GM12878 (cell line): ENCODE data around the gene SMAD4. TPM values are rescaled to one million over a fixed set of nuclear protein-coding genes. Genes with fewer than 3 reads are reported as not detected.

Experiments
- ATAC-seq: fragments of 200-7000 bp; cut with Tn5 transposase; 3 replicates; pipeline ENCODE4 v1.9.1; 2020; ENCODE audit warnings: mild to moderate bottlenecking, moderate library complexity
- BruUV-seq: library from RNA; stranded (reverse); fragments of 400-500 nt; replicated peaks from 2 replicates; lab custom pipeline; 2021; lab: Mats Ljungman, UMichigan
- CTCF ChIA-PET: fragments of 300-600 bp; sonication (Branson Sonifier 250); formaldehyde crosslinking; extraction: SDS; loops from one replicate; lab custom pipeline; 2021; ENCODE audit warnings: inconsistent platforms; lab: Yijun Ruan, JAX
- POLR2A ChIA-PET: fragments of 350-600 bp; formaldehyde crosslinking; extraction: SDS; loops from one replicate; lab custom pipeline; 2021; ENCODE audit warnings: inconsistent platforms; lab: Charles Lee
- RAD21 ChIA-PET: fragments of 300-600 bp; sonication (Branson Sonifier 250); formaldehyde crosslinking; loops from one replicate; lab custom pipeline; 2023; ENCODE audit warnings: antibody characterized with exemption; ENCODE audit not compliant: unreplicated experiment; lab: Charles Lee
- SMC1A ChIA-PET: fragments of 300-600 bp; sonication (Branson Sonifier 250); formaldehyde crosslinking; loops from one replicate; lab custom pipeline; 2023; ENCODE audit not compliant: unreplicated experiment, uncharacterized antibody; lab: Charles Lee
- DNase-seq: peaks from one replicate; pipeline ENCODE4 v3.0.0-alpha.2; 2011; ENCODE audit warnings: low read depth, low spot score
- FAIRE-seq: peaks from 3 replicates; lab custom pipeline; 2011; peaks lifted over from hg19 to GRCh38; lab: Jason Lieb, UNC
- H2AFZ ChIP-seq: 2 replicates; pipeline ENCODE4 v1.6.0; 2011; ENCODE audit warnings: low read depth, low read length, control low read depth; ENCODE audit not compliant: control insufficient read depth
- H3K27ac ChIP-seq: 2 replicates; pipeline ENCODE4 v1.5.1; 2011; ENCODE audit warnings: control low read depth; ENCODE audit not compliant: control insufficient read depth, insufficient read depth
- H3K27me3 ChIP-seq, 2 experiments: replicated peaks in 1 of 2; 2 replicates each; pipeline versions ENCODE4 v1.6.0 to v1.6.1; 2011; ENCODE audit warnings: low read length in 1 of 2; ENCODE audit not compliant: control insufficient read depth in 2 of 2, insufficient read depth in 2 of 2
- H3K36me3 ChIP-seq, 2 experiments: 2 replicates each; pipeline ENCODE4 v1.5.1; 2011; ENCODE audit warnings: low read length in 1 of 2; ENCODE audit not compliant: control insufficient read depth in 2 of 2, insufficient read depth in 2 of 2
- H3K4me1 ChIP-seq: 2 replicates; pipeline ENCODE4 v1.6.1; 2011; ENCODE audit warnings: mild to moderate bottlenecking, low read length, moderate library complexity, mixed read lengths; ENCODE audit not compliant: control insufficient read depth, insufficient read depth
- H3K4me2 ChIP-seq: 2 replicates; pipeline ENCODE4 v1.6.0; 2011; ENCODE audit warnings: control low read depth; ENCODE audit not compliant: control insufficient read depth, insufficient read depth
- H3K4me3 ChIP-seq: fragments of 200-600 bp; sonication (generic); 2 replicates; pipeline ENCODE4 v1.5.1; 2016
- H3K79me2 ChIP-seq: 2 replicates; pipeline ENCODE4 v1.6.0; 2011; ENCODE audit warnings: low read length; ENCODE audit not compliant: control insufficient read depth, insufficient read depth
- H3K9ac ChIP-seq: 2 replicates; pipeline ENCODE4 v1.8.0; 2011; ENCODE audit warnings: low read length, control low read depth, mixed read lengths; ENCODE audit not compliant: control insufficient read depth, insufficient read depth
- H3K9me3 ChIP-seq: replicated peaks from 3 replicates; pipeline ENCODE4 v1.5.1; 2011; ENCODE audit warnings: mild to moderate bottlenecking, low read length; ENCODE audit not compliant: control insufficient read depth, insufficient read depth
- H4K20me1 ChIP-seq: 2 replicates; pipeline ENCODE4 v1.6.0; 2011; ENCODE audit not compliant: control insufficient read depth, insufficient read depth
- CHD2 ChIP-seq: IDR thresholded peaks from 2 replicates; pipeline ENCODE4 v1.6.1; 2011; ENCODE audit warnings: low read depth, low read length, improper control_type of control experiment, borderline replicate concordance
- ESRRA ChIP-seq: IDR thresholded peaks from 2 replicates; pipeline ENCODE4 v1.6.1; 2012; ENCODE audit warnings: mild to moderate bottlenecking, low read length, improper control_type of control experiment
- GATAD2B ChIP-seq: fragments of 450-650 bp; conservative IDR thresholded peaks from 2 replicates; pipeline ENCODE4 v1.6.1; 2017; ENCODE audit warnings: low read depth, mild to moderate bottlenecking, moderate library complexity
- HCFC1 ChIP-seq: fragments of 150-350 bp; IDR thresholded peaks from 2 replicates; pipeline ENCODE4 v1.6.1; 2014; ENCODE audit warnings: low read length
- IKZF1 ChIP-seq: fragments of 450-650 bp; conservative IDR thresholded peaks from 2 replicates; pipeline ENCODE4 v1.6.1; 2017; ENCODE audit warnings: antibody characterized with exemption, mild to moderate bottlenecking
- KLF5 ChIP-seq: fragments of 450-650 bp; IDR thresholded peaks from 2 replicates; pipeline ENCODE4 v1.6.1; 2014; ENCODE audit warnings: mild to moderate bottlenecking; ENCODE audit not compliant: partially characterized antibody
- MXI1 ChIP-seq: fragments of 150-350 bp; IDR thresholded peaks from 2 replicates; pipeline ENCODE4 v1.6.1; 2011; ENCODE audit warnings: low read depth, mild to moderate bottlenecking, inconsistent platforms, low read length, improper control_type of control experiment
- NFXL1 ChIP-seq: fragments of 450-650 bp; IDR thresholded peaks from 2 replicates; pipeline ENCODE4 v1.6.1; 2017; ENCODE audit warnings: antibody characterized with exemption, mild to moderate bottlenecking, borderline replicate concordance
- RFX5 ChIP-seq: IDR thresholded peaks from 2 replicates; pipeline ENCODE4 v1.6.1; 2011; ENCODE audit warnings: low read depth, low read length, improper control_type of control experiment
- SIN3A ChIP-seq: IDR thresholded peaks from 2 replicates; pipeline ENCODE4 v1.6.1; 2012; ENCODE audit warnings: low read depth, low read length, improper control_type of control experiment
- SMAD1 ChIP-seq: fragments of 450-650 bp; IDR thresholded peaks from 2 replicates; pipeline ENCODE4 v1.6.1; 2018; ENCODE audit warnings: mild to moderate bottlenecking, low read depth; ENCODE audit not compliant: partially characterized antibody
- SMC3 ChIP-seq: IDR thresholded peaks from 2 replicates; pipeline ENCODE4 v1.6.1; 2011; ENCODE audit warnings: low read length, improper control_type of control experiment, borderline replicate concordance
- SUZ12 ChIP-seq: fragments of 200-600 bp; sonication (generic); IDR thresholded peaks from one replicate; pipeline ENCODE4 v1.6.1; 2018; ENCODE audit warnings: antibody characterized with exemption, mild to moderate bottlenecking; ENCODE audit not compliant: unreplicated experiment
- TAF1 ChIP-seq: IDR thresholded peaks from 2 replicates; pipeline ENCODE4 v1.6.1; 2011; ENCODE audit warnings: mild to moderate bottlenecking, low read depth, low read length, borderline replicate concordance
- ZSCAN29 ChIP-seq: fragments of 450-650 bp; IDR thresholded peaks from 2 replicates; pipeline ENCODE4 v1.6.1; 2017; ENCODE audit warnings: mild to moderate bottlenecking, moderate library complexity
- WGBS: methylation state at CpG from one replicate; pipeline ENCODE4 v1.1.6; 2016; ENCODE audit warnings: low lambda C conversion rate; ENCODE audit not compliant: insufficient replicate concordance, insufficient coverage; ENCODE audit errors: missing lambda C conversion rate; 5-methylcytosine and 5-hydroxymethylcytosine counted together
- in situ Hi-C: fragments of 300-500 bp; cut with MboI; formaldehyde crosslinking; loops from 9 replicates; pipeline ENCODE4 v1.14.3; 2018; ENCODE audit warnings: mixed read lengths
- intact Hi-C: fragments of 100-400 bp; cut with micrococcal nuclease; formaldehyde crosslinking; loops from one replicate; pipeline ENCODE4 v1.14.2; 2022; ENCODE audit not compliant: unreplicated experiment
- polyA plus RNA-seq, 11 experiments: library from polyadenylated mRNA; depleted of rRNA in 4 of 11; unstranded in 6 of 11; stranded (reverse) in 5 of 11; fragments of >200 nt; fragmentation: Nextera tagmentation in 4 of 11; fragmentation: Illumina TruSeq in 1 of 11; extraction: Ambion mirVana in 4 of 11; extraction: Trizol in 1 of 11; gene quantifications; 1 replicate in 1 of 11; 2 replicates in 10 of 11; pipeline versions ENCODE4 v1.2.1 to v1.2.3, GENCODE V29; 2011 to 2016; ENCODE audit warnings: inconsistent platforms in 2 of 11, missing spikeins in 2 of 11, low read depth in 1 of 11
- total RNA-seq, 4 experiments: library from RNA; depleted of rRNA in 3 of 4; stranded (reverse); fragments of >200 nt in 3 of 4; fragmentation: Illumina TruSeq in 1 of 4; extraction: Trizol in 1 of 4; gene quantifications; 2 replicates each; pipeline versions ENCODE4 v1.2.1 to v1.2.3, GENCODE V29; 2013 to 2021
- TF ChIP-seq, protein P1 (sequence below): fragments of 450-650 bp; IDR thresholded peaks from 2 replicates; pipeline ENCODE4 v1.6.1; 2016; ENCODE audit warnings: mild to moderate bottlenecking

SMAD4 gene
- total and polyA plus RNA-seq, 10 of the 15 experiments (the other 5 are each of a cell fraction or from before 2014, with no cell fraction given) = 9.6 to 99.9 (median 37.5) TPM

GRCh38 chr18:51125976-51126375, 96.0 kb downstream of the SMAD4 start:
- intact Hi-C loops = no loop called here
- no peak for DNase-seq
- no peak for TF ChIP-seq SMAD1
- TF ChIP-seq SIN3A = no peak
- no peak for TF ChIP-seq ESRRA
- TF ChIP-seq HCFC1 = no peak
- no peak for TF ChIP-seq KLF5
- TF ChIP-seq MXI1 = no peak
- TF ChIP-seq SUZ12 = no peak
- no peak for TF ChIP-seq IKZF1
- no peak for TF ChIP-seq SMC3
- no peak for TF ChIP-seq GATAD2B
- TF ChIP-seq TAF1 = no peak
- no peak for TF ChIP-seq NFXL1
- no peak for TF ChIP-seq CHD2
- TF ChIP-seq RFX5 = no peak
- TF ChIP-seq, protein P1, sequence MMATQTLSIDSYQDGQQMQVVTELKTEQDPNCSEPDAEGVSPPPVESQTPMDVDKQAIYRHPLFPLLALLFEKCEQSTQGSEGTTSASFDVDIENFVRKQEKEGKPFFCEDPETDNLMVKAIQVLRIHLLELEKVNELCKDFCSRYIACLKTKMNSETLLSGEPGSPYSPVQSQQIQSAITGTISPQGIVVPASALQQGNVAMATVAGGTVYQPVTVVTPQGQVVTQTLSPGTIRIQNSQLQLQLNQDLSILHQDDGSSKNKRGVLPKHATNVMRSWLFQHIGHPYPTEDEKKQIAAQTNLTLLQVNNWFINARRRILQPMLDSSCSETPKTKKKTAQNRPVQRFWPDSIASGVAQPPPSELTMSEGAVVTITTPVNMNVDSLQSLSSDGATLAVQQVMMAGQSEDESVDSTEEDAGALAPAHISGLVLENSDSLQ = no peak
- TF ChIP-seq ZSCAN29 = no peak
- TF ChIP-seq, all 136 proteins: peak for 0
- no peak overlapping the region for H3K4me3 ChIP-seq
- no peaks in the 10 kb centered on the region for H3K27me3 ChIP-seq
- no peaks in the 10 kb centered on the region for H3K4me1 ChIP-seq
- no TSS peak for BruUV-seq
- ChIA-PET CTCF (interaction anchor here (1.0 kb wide), 1 partner anchor 79 kb away, joined by 3 read pairs; no protein-coding TSS in a partner anchor), SMC1A (no interaction called here), POLR2A (no interaction called here), RAD21 (no interaction called here)
- H2AFZ ChIP-seq = no peak overlapping the region
- 35% methylated on average over 2 of the region's 2 CpGs for WGBS
- no peak overlapping the region for H3K4me2 ChIP-seq
- no peak overlapping the region for H3K27ac ChIP-seq
- no peaks in the 10 kb centered on the region for H3K36me3 ChIP-seq
- H4K20me1 ChIP-seq = no peaks in the 10 kb centered on the region
- no peak for FAIRE-seq
- no peak for ATAC-seq
- in situ Hi-C loops = no loop called here
- H3K9ac ChIP-seq = no peak overlapping the region
- no peaks in the 10 kb centered on the region for H3K79me2 ChIP-seq
- no peaks in the 10 kb centered on the region for H3K9me3 ChIP-seq
